Activated CD4-positive, CD25-positive, alpha-beta regulatory T cell (primary cell): ENCODE measurements around the gene KCNIP1.

ENCODE experiments used
- DNase-seq, 4 experiments: peaks; one replicate each; lab custom pipeline; 2025; lab: John Stamatoyannopoulos, UW

Gene KCNIP1

GRCh38 chr5:170565072-170565471, 61.3 kb downstream of the KCNIP1 start:
- DNase-seq = no peak

- DNase-seq = no peak
Observed at GRCh38 chr5:170569101-170569500, 65.3 kb downstream of the KCNIP1 start.

- no peak for DNase-seq
Observed at GRCh38 chr5:170570476-170570875, 66.7 kb downstream of the KCNIP1 start.

DNA sequence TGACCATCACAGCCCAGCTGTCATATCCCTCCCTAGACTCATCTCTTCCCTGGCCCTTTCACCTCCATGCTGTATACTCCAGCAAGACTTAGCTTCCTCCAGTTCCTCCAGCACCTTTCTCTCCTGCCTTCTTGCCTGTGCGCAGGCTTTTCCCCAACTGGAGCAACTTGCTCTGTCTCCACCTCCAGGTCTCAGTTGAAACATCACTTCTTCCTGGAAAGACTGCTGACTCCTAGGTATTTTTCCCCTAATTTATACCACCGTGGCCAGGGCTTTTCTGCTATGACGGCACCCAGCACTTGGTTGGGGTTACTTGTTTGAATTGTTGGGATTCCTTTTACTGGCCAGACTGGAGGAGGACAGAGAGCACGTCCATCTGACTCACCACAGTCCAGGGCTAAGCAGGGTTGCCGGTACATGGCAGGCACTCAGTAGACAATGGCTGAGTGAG, 67.5 kb downstream of the KCNIP1 start:
- no peak for DNase-seq

GRCh38 chr5:170571875-170572852, 68.3 kb downstream of the KCNIP1 start:
- no peak for DNase-seq

DNA sequence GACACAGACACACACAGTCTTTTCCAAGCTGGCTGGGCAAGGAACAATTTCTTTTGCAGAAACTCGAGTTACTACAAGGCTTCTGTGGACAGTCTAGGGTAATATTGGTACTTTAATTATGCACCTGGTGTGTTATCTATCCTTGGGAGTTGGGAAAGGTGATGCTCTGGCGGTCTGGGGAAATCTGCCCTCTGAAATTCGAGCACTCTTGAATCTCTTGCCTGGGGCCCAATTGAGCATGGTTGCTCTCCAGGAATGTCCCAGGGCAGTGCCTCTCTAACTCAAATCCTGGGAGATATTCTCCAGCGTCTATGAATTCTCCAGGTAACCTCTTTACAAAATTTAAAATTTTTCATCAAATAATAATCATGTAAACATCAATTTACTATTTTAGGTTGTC, 69.3 kb downstream of the KCNIP1 start:
- DNase-seq = no peak

- no peak for DNase-seq
Observed at GRCh38 chr5:170573660-170574059, 69.8 kb downstream of the KCNIP1 start.

DNA sequence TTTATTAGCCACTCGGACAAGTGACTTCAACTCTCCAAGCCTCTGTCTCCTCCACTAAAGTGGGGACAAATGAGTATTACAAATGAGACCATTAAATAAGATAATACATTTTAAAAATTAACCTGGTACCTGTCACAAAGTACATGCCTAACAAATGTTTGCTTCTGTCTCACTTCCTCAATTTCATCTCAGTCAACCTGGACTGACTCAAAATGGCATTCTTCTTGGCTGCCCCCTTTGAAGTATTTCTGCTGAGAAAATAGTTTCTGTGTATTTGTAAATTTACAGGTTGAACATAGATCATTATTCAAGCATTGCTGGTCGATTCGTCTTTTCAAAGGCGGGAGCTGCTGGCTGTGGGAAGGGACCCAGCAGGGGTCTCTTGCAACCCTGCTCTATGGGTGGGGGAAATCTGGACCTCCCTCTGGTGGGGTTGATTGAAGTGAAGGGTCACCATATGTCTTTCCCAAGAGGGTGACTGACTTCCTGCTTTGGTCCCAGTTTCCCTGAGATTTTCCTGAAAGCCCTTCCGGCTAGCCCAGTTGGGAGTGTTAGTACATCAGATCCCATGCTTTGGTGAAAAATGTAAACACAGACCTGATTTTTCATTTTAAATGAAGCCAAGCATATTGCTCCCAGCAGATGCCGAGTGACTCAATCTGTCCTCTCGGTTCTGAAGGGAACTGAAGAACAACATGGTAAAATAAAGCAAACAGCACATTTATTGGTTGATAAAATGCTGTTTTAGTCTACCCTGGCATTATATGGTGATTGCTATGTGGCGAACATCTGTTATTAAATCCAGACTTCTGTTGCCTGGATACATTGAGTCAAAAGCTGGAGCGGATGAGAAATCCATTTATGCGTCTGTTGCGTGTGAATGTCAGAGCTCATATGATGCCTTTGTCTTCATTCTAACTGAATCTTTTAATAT, 73.0 kb downstream of the KCNIP1 start:
- no peak for DNase-seq

DNA sequence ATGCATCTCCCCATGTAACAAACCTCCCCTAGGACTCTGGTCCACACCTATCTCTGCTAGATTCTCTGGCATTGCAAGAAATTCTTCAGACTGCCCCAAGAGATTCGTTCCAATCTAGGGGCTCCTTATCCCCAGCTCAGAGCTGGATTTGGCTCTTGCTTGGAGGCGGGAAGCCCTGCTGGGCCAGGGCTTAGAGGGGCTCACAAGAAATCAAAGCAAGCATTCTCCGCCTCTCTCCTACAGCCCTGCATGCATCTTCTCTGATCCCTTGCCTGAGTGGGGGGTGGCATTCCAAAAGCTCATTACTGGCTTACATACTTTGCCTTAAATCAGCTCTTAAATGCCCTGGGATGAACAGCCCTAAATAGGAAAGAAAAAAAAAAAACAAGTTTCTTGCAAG, 75.8 kb downstream of the KCNIP1 start:
- DNase-seq = no peak

GRCh38 chr5:170581211-170581610, 77.4 kb downstream of the KCNIP1 start:
- no peak for DNase-seq

- DNase-seq = no peak
Observed at GRCh38 chr5:170582644-170583330, 79.0 kb downstream of the KCNIP1 start.

GRCh38 chr5:170584003-170584402, 80.2 kb downstream of the KCNIP1 start:
- DNase-seq = no peak

DNA sequence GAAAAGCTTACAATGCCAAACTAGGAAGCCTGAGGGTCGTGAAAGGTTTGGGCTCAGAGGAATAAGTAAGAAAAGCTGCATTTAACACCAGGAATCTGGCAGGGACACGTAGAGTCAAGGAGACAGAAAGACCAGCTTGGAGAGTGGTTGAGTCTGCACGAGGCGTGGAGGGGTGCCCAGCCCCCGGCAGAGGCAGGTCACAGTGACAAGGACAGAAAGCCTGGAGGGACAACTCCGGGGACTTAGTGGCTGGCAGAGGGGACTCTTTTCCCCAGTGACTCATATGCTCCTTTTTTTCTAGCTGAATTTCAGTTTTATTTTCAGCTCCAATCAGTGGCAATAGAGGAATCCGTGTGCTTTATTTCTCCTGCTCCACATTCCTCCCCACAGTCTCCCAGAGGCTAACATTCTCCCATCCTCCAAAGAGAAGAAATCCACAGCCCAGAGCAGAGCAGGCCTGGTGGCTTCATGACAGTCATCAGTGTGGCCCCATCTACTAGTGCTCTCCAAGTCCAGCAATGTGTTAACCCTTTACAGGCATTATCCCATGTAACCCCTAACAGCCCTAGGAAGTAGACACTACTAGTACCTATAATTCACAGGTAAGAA, 80.7 kb downstream of the KCNIP1 start:
- DNase-seq = no peak

DNA sequence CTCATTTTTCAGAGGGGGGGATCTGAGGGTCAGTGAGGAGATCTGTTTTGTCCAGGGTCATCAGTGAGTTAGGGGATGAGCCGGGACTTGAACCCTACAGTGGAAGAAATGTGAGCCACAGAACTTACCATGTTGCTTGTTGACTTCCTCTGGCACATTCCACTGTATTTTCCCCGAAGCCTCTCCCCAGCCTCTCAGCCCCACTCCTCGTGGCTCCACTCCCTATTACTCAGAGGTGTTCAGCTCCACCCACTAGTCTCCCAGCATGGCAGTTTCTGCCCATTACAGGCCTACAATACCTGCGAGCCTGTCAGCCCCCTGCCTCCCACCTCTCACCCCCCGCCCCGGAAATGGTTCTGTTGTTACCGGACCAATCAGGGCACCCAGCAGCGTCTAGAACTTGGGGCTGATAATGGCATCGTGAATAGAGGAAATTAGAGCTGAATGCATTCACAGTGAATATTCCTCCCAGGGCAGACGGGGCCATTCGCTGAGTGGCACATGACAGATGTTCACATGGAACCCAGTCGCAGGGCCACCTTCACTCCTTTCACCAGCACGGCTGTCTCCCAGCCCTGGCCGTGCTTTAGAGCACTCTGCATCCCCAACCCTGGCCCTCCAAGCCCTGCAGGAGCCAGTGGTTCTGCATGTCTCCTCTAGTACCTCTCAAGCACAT, 81.6 kb downstream of the KCNIP1 start:
- DNase-seq = no peak

DNA sequence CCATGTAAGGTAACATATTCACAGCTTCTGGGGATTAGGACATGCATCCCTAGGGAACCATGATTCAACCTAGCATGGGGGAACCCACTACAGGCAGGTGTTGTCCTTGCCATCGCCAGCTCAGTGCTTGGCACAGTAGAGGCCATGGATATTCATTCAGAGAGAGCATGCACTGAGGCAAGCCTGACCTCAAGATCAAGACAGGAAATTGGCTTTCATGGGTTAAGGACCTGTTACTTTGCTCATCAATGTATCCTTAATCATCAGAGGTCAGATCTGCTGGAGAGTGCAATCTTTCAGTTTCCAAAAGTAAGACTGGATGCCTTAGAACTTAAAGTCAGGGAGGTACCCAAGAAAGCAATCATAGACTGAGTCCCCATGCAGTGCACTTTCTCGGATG, 84.0 kb downstream of the KCNIP1 start:
- no peak for DNase-seq

DNA sequence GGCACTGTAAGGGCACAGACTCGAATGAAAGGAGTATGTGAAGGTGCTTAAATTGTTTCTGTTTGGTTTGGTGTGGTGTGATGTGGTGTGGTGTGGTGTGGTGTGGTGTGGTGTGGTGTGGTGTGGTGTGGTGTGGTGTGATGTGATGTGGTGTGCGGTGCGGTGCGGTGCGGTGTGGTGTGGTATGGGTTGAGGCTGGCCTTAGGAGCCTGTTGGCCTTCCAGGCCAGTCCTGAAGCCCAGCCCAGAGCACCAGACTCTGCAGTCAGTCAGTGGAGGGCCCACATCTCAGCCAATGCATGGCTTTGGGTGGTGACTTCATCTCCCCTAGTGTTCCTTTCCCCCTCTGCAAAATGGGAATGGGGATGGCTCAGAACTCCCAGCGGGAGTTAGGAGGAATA, 85.8 kb downstream of the KCNIP1 start:
- DNase-seq = no peak

- DNase-seq = no peak
Observed at GRCh38 chr5:170590566-170590965, 86.7 kb downstream of the KCNIP1 start.

DNA sequence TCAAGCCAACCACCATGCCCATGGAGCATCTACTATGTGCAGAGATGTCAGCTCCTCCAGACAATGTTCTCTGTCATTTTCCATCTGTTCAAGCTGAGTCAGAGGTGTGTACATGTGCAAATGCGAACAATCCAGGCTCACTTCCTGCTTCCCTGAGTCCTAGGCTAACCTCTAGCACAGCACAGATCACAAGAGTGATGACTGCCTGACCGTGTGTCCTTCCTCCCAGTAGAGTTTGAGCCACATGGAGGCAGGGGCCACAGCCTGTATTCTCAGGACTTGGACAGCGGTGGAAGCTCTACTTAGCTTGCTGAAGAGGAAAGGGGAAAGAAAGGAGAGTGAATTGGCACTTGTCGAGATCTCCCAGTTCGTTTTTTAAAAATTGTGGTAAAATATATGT, 87.2 kb downstream of the KCNIP1 start:
- DNase-seq = no peak

DNA sequence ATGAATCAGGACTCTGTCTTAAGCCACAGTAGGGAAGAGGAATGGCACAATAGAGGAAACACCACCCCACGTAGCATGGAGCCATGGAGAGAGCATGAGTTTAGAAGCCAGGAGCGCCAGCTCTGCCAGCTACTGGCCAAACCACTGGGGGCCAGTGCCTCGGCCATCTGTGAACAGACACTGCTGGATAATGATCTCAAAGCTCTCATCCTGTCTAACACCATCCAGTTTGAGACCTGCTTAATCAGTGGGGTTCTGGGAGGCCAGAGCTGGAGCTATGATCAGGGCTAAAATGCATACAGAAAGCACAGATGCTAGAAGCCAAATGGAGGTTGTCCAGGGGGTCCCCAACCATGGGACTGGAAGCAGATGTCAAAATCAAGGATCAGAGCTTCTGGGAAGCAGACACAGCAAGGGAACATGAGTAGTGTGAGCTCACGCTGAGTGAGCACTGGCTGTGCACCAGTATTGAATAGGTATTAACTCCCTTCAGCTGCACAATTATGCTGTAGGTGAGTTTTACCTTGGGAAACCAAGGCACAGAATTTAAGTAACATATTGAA, 92.7 kb downstream of the KCNIP1 start:
- no peak for DNase-seq

GRCh38 chr5:170597109-170597751, 93.4 kb downstream of the KCNIP1 start:
- DNase-seq = no peak
